Measurements from ENCODE around the gene MYO5A.
"Not testable (repeated sequence)": the region's sequence is repeated elsewhere in the genome, so short reads cannot be mapped to it uniquely, and the experiment has no call there.

Gene MYO5A

GRCh38 chr15:52448011-52448890 lies 80.4 kb downstream of the MYO5A start:
- H3K79me2 ChIP-seq (ENCODE audit: insufficient read depth, low read depth): peaks cover 60% of the 10 kb centered on the region
- peaks cover 12% of the 10 kb centered on the region for H3K4me1 ChIP-seq (ENCODE audit: low read depth, poor library complexity, severe bottlenecking)
- H3K27ac ChIP-seq: no peak overlapping the region
- no peak for TF ChIP-seq CTCF (conservative IDR thresholded peaks at IDR 0.05; ENCODE audit: low read depth, low read length)
- H3K4me2 ChIP-seq: no peak overlapping the region
- no peak overlapping the region for H3K9ac ChIP-seq
- H3K4me3 ChIP-seq (IDR thresholded peaks at IDR 0.05; ENCODE audit: insufficient read depth, low read depth, low read length): no peak overlapping the region
- no peak overlapping the region for H2AFZ ChIP-seq (ENCODE audit: low read depth)
- H3K27me3 ChIP-seq (ENCODE audit: insufficient read depth, low read depth): no peaks in the 10 kb centered on the region
- H4K20me1 ChIP-seq (ENCODE audit: insufficient read depth): no peaks in the 10 kb centered on the region; the same call in 1 of the 2 replicates
- no peaks in the 10 kb centered on the region for H3K36me3 ChIP-seq (ENCODE audit: insufficient read depth)

- H3K27me3 ChIP-seq (ENCODE audit: insufficient read depth, low read depth): no peaks in the 10 kb centered on the region
- TF ChIP-seq CTCF (conservative IDR thresholded peaks at IDR 0.05; ENCODE audit: low read depth, low read length): no peak
- peaks cover 25% of the 10 kb centered on the region for H3K4me1 ChIP-seq (ENCODE audit: low read depth, poor library complexity, severe bottlenecking)
- no peak overlapping the region for H3K4me2 ChIP-seq
- no peak overlapping the region for H3K9ac ChIP-seq
- H3K36me3 ChIP-seq (ENCODE audit: insufficient read depth): no peaks in the 10 kb centered on the region
- no peak overlapping the region for H2AFZ ChIP-seq (ENCODE audit: low read depth)
- H4K20me1 ChIP-seq (ENCODE audit: insufficient read depth): no peaks in the 10 kb centered on the region; the same call in 1 of the 2 replicates
- H3K79me2 ChIP-seq (ENCODE audit: insufficient read depth, low read depth): peaks cover 42% of the 10 kb centered on the region
- no peak overlapping the region for H3K4me3 ChIP-seq (IDR thresholded peaks at IDR 0.05; ENCODE audit: insufficient read depth, low read depth, low read length)
- no peak overlapping the region for H3K27ac ChIP-seq
Observed at GRCh38 chr15:52445954-52446353, 82.7 kb downstream of the MYO5A start.

- H2AFZ ChIP-seq (ENCODE audit: low read depth): no peak overlapping the region
- no peak overlapping the region for H3K4me2 ChIP-seq
- no peak overlapping the region for H3K9ac ChIP-seq
- no peaks in the 10 kb centered on the region for H3K27me3 ChIP-seq (ENCODE audit: insufficient read depth, low read depth)
- no peak overlapping the region for H3K27ac ChIP-seq
- no peak overlapping the region for H3K4me3 ChIP-seq (IDR thresholded peaks at IDR 0.05; ENCODE audit: insufficient read depth, low read depth, low read length)
- no peaks in the 10 kb centered on the region; the same call in 1 of the 2 replicates for H4K20me1 ChIP-seq (ENCODE audit: insufficient read depth)
- peaks cover 29% of the 10 kb centered on the region for H3K4me1 ChIP-seq (ENCODE audit: low read depth, poor library complexity, severe bottlenecking)
- peaks cover 39% of the 10 kb centered on the region; the same call in 1 of the 2 replicates for H3K79me2 ChIP-seq (ENCODE audit: insufficient read depth, low read depth)
- no peak for TF ChIP-seq CTCF (conservative IDR thresholded peaks at IDR 0.05; ENCODE audit: low read depth, low read length)
- H3K36me3 ChIP-seq (ENCODE audit: insufficient read depth): no peaks in the 10 kb centered on the region
Observed at GRCh38 chr15:52445553-52445952, 83.1 kb downstream of the MYO5A start.

- not testable (repeated sequence) for H3K4me2 ChIP-seq; H4K20me1 ChIP-seq (ENCODE audit: insufficient read depth); H3K9ac ChIP-seq; H3K36me3 ChIP-seq (ENCODE audit: insufficient read depth); H3K4me3 ChIP-seq (IDR thresholded peaks at IDR 0.05; ENCODE audit: insufficient read depth, low read depth, low read length); H3K27me3 ChIP-seq (ENCODE audit: insufficient read depth, low read depth); H3K27ac ChIP-seq; H2AFZ ChIP-seq (ENCODE audit: low read depth)
- peaks cover 47% of the 10 kb centered on the region for H3K4me1 ChIP-seq (ENCODE audit: low read depth, poor library complexity, severe bottlenecking)
- peaks cover 58% of the 10 kb centered on the region; the same call in 1 of the 2 replicates for H3K79me2 ChIP-seq (ENCODE audit: insufficient read depth, low read depth)
Observed at GRCh38 chr15:52443205-52443604, 85.5 kb downstream of the MYO5A start.

GRCh38 chr15:52441841-52442240 lies 86.8 kb downstream of the MYO5A start:
- Histone ChIP-seq H3K36me3 (ENCODE audit: insufficient read depth) (no peaks in the 10 kb centered on the region), H3K4me3 (IDR thresholded peaks at IDR 0.05; ENCODE audit: insufficient read depth, low read depth, low read length) (no peak overlapping the region), H3K79me2 (ENCODE audit: insufficient read depth, low read depth) (peaks cover 68% of the 10 kb centered on the region; the same call in 1 of the 2 replicates), H3K9ac (no peak overlapping the region), H3K4me1 (ENCODE audit: low read depth, poor library complexity, severe bottlenecking) (peaks cover 60% of the 10 kb centered on the region), H3K27ac (no peak overlapping the region), H4K20me1 (ENCODE audit: insufficient read depth) (no peaks in the 10 kb centered on the region; the same call in 1 of the 2 replicates), H2AFZ (ENCODE audit: low read depth) (no peak overlapping the region), H3K27me3 (ENCODE audit: insufficient read depth, low read depth) (no peaks in the 10 kb centered on the region), H3K4me2 (no peak overlapping the region)
- TF ChIP-seq CTCF (conservative IDR thresholded peaks at IDR 0.05; ENCODE audit: low read depth, low read length): no peak

Measured in KMS-11 (cell line).